22Rv1 (cell line): Measurements from ENCODE around the gene STARD3.

Experiments
- ZFX ChIP-seq: fragments of 450-650 bp; IDR thresholded peaks from 2 replicates; pipeline ENCODE4 v1.6.1; 2017; ENCODE audit warnings: antibody characterized with exemption, borderline replicate concordance
- TF ChIP-seq, protein P1 (sequence below): fragments of 450-650 bp; IDR thresholded peaks from 2 replicates; pipeline ENCODE4 v1.5.1; 2017; ENCODE audit warnings: mild to moderate bottlenecking

GRCh38 chr17:39635614-39636176, 1.2 kb upstream of the STARD3 start:
- TF ChIP-seq, protein P1, sequence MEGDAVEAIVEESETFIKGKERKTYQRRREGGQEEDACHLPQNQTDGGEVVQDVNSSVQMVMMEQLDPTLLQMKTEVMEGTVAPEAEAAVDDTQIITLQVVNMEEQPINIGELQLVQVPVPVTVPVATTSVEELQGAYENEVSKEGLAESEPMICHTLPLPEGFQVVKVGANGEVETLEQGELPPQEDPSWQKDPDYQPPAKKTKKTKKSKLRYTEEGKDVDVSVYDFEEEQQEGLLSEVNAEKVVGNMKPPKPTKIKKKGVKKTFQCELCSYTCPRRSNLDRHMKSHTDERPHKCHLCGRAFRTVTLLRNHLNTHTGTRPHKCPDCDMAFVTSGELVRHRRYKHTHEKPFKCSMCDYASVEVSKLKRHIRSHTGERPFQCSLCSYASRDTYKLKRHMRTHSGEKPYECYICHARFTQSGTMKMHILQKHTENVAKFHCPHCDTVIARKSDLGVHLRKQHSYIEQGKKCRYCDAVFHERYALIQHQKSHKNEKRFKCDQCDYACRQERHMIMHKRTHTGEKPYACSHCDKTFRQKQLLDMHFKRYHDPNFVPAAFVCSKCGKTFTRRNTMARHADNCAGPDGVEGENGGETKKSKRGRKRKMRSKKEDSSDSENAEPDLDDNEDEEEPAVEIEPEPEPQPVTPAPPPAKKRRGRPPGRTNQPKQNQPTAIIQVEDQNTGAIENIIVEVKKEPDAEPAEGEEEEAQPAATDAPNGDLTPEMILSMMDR, result no peak
- TF ChIP-seq ZFX, result no peak
